PC-3 (cell line): ENCODE data around the gene GPR68. TPM values are rescaled to one million over a fixed set of nuclear protein-coding genes. Genes with fewer than 3 reads are reported as not detected.

Source experiments
- ATAC-seq: fragments of 200-7000 bp; cut with Tn5 transposase; 2 replicates; pipeline ENCODE4 v1.9.1; 2020; ENCODE audit warnings: mild to moderate bottlenecking, moderate library complexity
- BruUV-seq: library from RNA; stranded (reverse); fragments of 400-500 nt; replicated peaks from 2 replicates; lab custom pipeline; 2021; lab: Mats Ljungman, UMichigan
- CTCF ChIA-PET: fragments of 300-600 bp; sonication (Branson Sonifier 250); formaldehyde crosslinking; loops from one replicate; lab custom pipeline; 2022; ENCODE audit warnings: antibody characterized with exemption; lab: Charles Lee
- POLR2A ChIA-PET: fragments of 300-600 bp; sonication (Branson Sonifier 250); formaldehyde crosslinking; loops from one replicate; lab custom pipeline; 2022; ENCODE audit warnings: antibody characterized with exemption; ENCODE audit not compliant: unreplicated experiment; lab: Charles Lee
- DNase-seq: peaks from one replicate; pipeline ENCODE4 v3.0.0-alpha.2; 2015
- H2AFZ ChIP-seq: fragments of 300-600 bp; sonication (generic); 2 replicates; pipeline ENCODE4 v1.6.0; 2016; ENCODE audit warnings: antibody characterized with exemption, low read length
- H3F3A ChIP-seq: fragments of 300-600 bp; sonication (generic); one replicate; pipeline ENCODE4 v1.6.0; 2017; ENCODE audit warnings: antibody characterized with exemption, low read length, control low read depth, mild to moderate bottlenecking; ENCODE audit not compliant: unreplicated experiment
- H3K27ac ChIP-seq: fragments of 300-600 bp; sonication (generic); 2 replicates; pipeline ENCODE4 v1.5.1; 2016; ENCODE audit warnings: mild to moderate bottlenecking, low read length
- H3K27me3 ChIP-seq: fragments of 300-600 bp; sonication (generic); 2 replicates; pipeline ENCODE4 v1.6.1; 2016; ENCODE audit warnings: low read length, mixed read lengths
- H3K36me3 ChIP-seq: fragments of 300-600 bp; sonication (generic); 2 replicates; pipeline ENCODE4 v1.6.1; 2016; ENCODE audit warnings: low read depth, mixed run types, low read length, mixed read lengths
- H3K4me1 ChIP-seq: fragments of 300-600 bp; sonication (generic); 2 replicates; pipeline ENCODE4 v1.5.1; 2016; ENCODE audit warnings: low read length; ENCODE audit not compliant: insufficient read depth
- H3K4me2 ChIP-seq: fragments of 300-600 bp; sonication (generic); 2 replicates; pipeline ENCODE4 v1.6.0; 2016; ENCODE audit warnings: low read length
- H3K4me3 ChIP-seq: fragments of 300-600 bp; sonication (generic); 2 replicates; pipeline ENCODE4 v1.5.1; 2016; ENCODE audit warnings: mild to moderate bottlenecking, low read length, mixed read lengths
- H3K79me2 ChIP-seq: fragments of 300-600 bp; sonication (generic); 2 replicates; pipeline ENCODE4 v1.6.1; 2017; ENCODE audit warnings: low read length, mixed read lengths
- H3K9ac ChIP-seq: fragments of 300-600 bp; sonication (generic); 2 replicates; pipeline ENCODE4 v1.6.0; 2016; ENCODE audit warnings: mild to moderate bottlenecking, low read length
- H3K9me2 ChIP-seq: fragments of 300-600 bp; sonication (generic); replicated peaks from 2 replicates; pipeline ENCODE4 v1.6.1; 2016; ENCODE audit warnings: mixed run types, low read length, mixed read lengths
- H3K9me3 ChIP-seq: fragments of 300-600 bp; sonication (generic); 2 replicates; pipeline ENCODE4 v1.6.1; 2016; ENCODE audit warnings: low read length, mixed read lengths
- H4K20me1 ChIP-seq: fragments of 300-600 bp; sonication (generic); 2 replicates; pipeline ENCODE4 v1.6.1; 2016; ENCODE audit warnings: low read length, mixed read lengths
- CTCF ChIP-seq: fragments of 300-600 bp; sonication (generic); conservative IDR thresholded peaks from 2 replicates; pipeline ENCODE4 v1.5.1; 2017; ENCODE audit warnings: antibody characterized with exemption, low read depth, mild to moderate bottlenecking, low read length
- EZH2 ChIP-seq: fragments of 300-600 bp; sonication (generic); IDR thresholded peaks from one replicate; pipeline ENCODE4 v1.6.1; 2017; ENCODE audit warnings: antibody characterized with exemption, mild to moderate bottlenecking, low read length; ENCODE audit not compliant: unreplicated experiment
- EZH2phosphoT487 ChIP-seq: fragments of 300-600 bp; sonication (generic); IDR thresholded peaks from 2 replicates; pipeline ENCODE4 v1.6.1; 2018; ENCODE audit warnings: mild to moderate bottlenecking, antibody characterized with exemption, low read length, borderline replicate concordance
- intact Hi-C: fragments of 100-400 bp; cut with micrococcal nuclease; formaldehyde crosslinking; loops from 2 replicates; pipeline ENCODE4 v1.9.0; 2023
- total RNA-seq: library from RNA; depleted of rRNA; stranded (reverse); fragments of >200 nt; gene quantifications from 2 replicates; pipeline ENCODE4 v1.2.3, GENCODE V29; 2014

GPR68 gene
- total RNA-seq, 1 experiment from 2014 or later, result 1.5 TPM

DNA sequence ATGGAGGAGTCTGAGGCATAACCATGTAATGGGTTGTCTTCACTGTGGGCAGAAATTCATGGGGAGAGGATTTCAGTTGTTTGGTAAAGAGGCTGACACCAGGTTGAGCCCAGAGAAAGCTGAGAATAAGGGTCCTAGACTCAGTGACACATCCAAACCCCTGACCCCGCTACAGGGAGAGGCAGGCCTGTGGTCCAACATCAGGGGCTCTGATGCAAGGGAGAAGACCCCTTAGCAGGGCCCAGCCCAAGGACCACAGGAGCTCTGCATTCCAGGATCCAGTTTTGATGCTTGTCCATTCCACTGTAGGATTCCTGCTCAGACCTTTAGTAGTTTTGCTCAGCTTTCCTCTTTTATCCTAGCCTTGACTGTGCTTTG, 15.5 kb downstream of the GPR68 start:
- Histone ChIP-seq H3K27ac (peak overlapping the region; percentile 89), H3K9me3 (no peaks in the 10 kb centered on the region), H3K27me3 (no peaks in the 10 kb centered on the region), H3K4me2 (peak overlapping the region; percentile 50), H3K79me2 (no peaks in the 10 kb centered on the region), H4K20me1 (no peaks in the 10 kb centered on the region), H2AFZ (peak overlapping the region; percentile 23; the same call in 1 of the 2 replicates), H3K4me3 (no peak overlapping the region), H3K9me2 (no peaks in the 10 kb centered on the region), H3F3A (no peaks in the 10 kb centered on the region), H3K36me3 (no peaks in the 10 kb centered on the region), H3K4me1 (peaks cover 51% of the 10 kb centered on the region), H3K9ac (peak overlapping the region; percentile 34; the same call in 1 of the 2 replicates)
- no peak for DNase-seq
- BruUV-seq, result no TSS peak
- no peak for ATAC-seq
- ChIA-PET CTCF (no interaction called here), POLR2A (no interaction called here)
- TF ChIP-seq EZH2phosphoT487, result no peak
- TF ChIP-seq CTCF, result no peak
- TF ChIP-seq EZH2, result no peak
- intact Hi-C loops, result loop anchor here (1.0 to 10.0 kb wide), 3 partner anchors 21 to 56 kb away; no protein-coding TSS in a partner anchor

- TF ChIP-seq EZH2 (no peak), CTCF (no peak), EZH2phosphoT487 (no peak)
- ChIA-PET CTCF (no interaction called here), POLR2A (no interaction called here)
- Histone ChIP-seq H2AFZ (peak overlapping the region; percentile 23; the same call in 1 of the 2 replicates), H3K27ac (peak overlapping the region; percentile 89), H3F3A (no peaks in the 10 kb centered on the region), H3K9me3 (no peaks in the 10 kb centered on the region), H3K9me2 (no peaks in the 10 kb centered on the region), H3K27me3 (no peaks in the 10 kb centered on the region), H3K4me2 (peak overlapping the region; percentile 50), H3K9ac (peak overlapping the region; percentile 34; the same call in 1 of the 2 replicates), H3K4me1 (peaks cover 51% of the 10 kb centered on the region), H3K79me2 (no peaks in the 10 kb centered on the region), H3K4me3 (no peak overlapping the region), H4K20me1 (no peaks in the 10 kb centered on the region), H3K36me3 (no peaks in the 10 kb centered on the region)
- no TSS peak for BruUV-seq
- DNase-seq (peak; percentile 85), ATAC-seq (peak; percentile 79)
- intact Hi-C loops, result loop anchor here (1.0 to 10.0 kb wide), 3 partner anchors 22 to 56 kb away; no protein-coding TSS in a partner anchor
These were observed 16.1 kb downstream of the GPR68 start for GRCh38 chr14:91228112-91229004.
